Mesothelial cell of epicardium (in vitro differentiated cells): ENCODE data around the gene IGF1R. TPM values are rescaled to one million over a fixed set of nuclear protein-coding genes. Genes with fewer than 3 reads are reported as not detected.

Source experiments
- DNase-seq, 2 experiments: peaks; one replicate each; pipeline ENCODE4 v3.0.0; 2021; ENCODE audit warnings: low spot score in 2 of 2; ENCODE audit not compliant: unreplicated experiment in 2 of 2
- H3K27ac Mint-ChIP-seq: 2 replicates; pipeline ENCODE4 v1.8.0; 2021; ENCODE audit warnings: mixed read lengths
- H3K27me3 Mint-ChIP-seq: 2 replicates; pipeline ENCODE4 v1.8.0; 2021; ENCODE audit warnings: low read depth, mixed read lengths
- H3K36me3 Mint-ChIP-seq: 2 replicates; pipeline ENCODE4 v1.8.0; 2021; ENCODE audit warnings: mixed read lengths
- H3K4me1 Mint-ChIP-seq: 2 replicates; pipeline ENCODE4 v1.8.0; 2021; ENCODE audit warnings: mixed read lengths
- H3K4me3 Mint-ChIP-seq: 2 replicates; pipeline ENCODE4 v1.8.0; 2021; ENCODE audit warnings: mild to moderate bottlenecking, moderate library complexity, mixed read lengths
- H3K9me3 Mint-ChIP-seq: 2 replicates; pipeline ENCODE4 v1.8.0; 2021; ENCODE audit warnings: mixed read lengths
- CTCF ChIP-seq: fragments of 200-600 bp; sonication (generic); IDR thresholded peaks from one replicate; pipeline ENCODE4 v1.5.0; 2021; ENCODE audit warnings: antibody characterized with exemption; ENCODE audit not compliant: unreplicated experiment
- total RNA-seq: library from RNA; stranded (reverse); gene quantifications from 3 replicates; pipeline ENCODE4 v1.2.1, GENCODE V29; 2021

Gene IGF1R
- total RNA-seq, 1 donor from 2014 or later: 113 TPM

GRCh38 chr15:98938105-98938417 lies 289.7 kb downstream of the IGF1R start:
- H3K27me3 Mint-ChIP-seq: no peaks in the 10 kb centered on the region
- no peak overlapping the region for H3K4me3 Mint-ChIP-seq
- DNase-seq: no peak
- no peak for TF ChIP-seq CTCF
- H3K27ac Mint-ChIP-seq: no peak overlapping the region
- H3K4me1 Mint-ChIP-seq: peaks cover 17% of the 10 kb centered on the region
- peaks cover 62% of the 10 kb centered on the region for H3K36me3 Mint-ChIP-seq
- no peaks in the 10 kb centered on the region for H3K9me3 Mint-ChIP-seq

GRCh38 chr15:98938799-98939198 lies 290.5 kb downstream of the IGF1R start:
- no peaks in the 10 kb centered on the region for H3K9me3 Mint-ChIP-seq

GRCh38 chr15:98939311-98940080 lies 291.2 kb downstream of the IGF1R start:
- TF ChIP-seq CTCF: no peak
- H3K9me3 Mint-ChIP-seq: no peaks in the 10 kb centered on the region
- no peaks in the 10 kb centered on the region for H3K27me3 Mint-ChIP-seq
- H3K36me3 Mint-ChIP-seq: peaks cover 61% of the 10 kb centered on the region
- H3K4me1 Mint-ChIP-seq: peaks cover 28% of the 10 kb centered on the region
- no peak overlapping the region for H3K4me3 Mint-ChIP-seq
- no peak overlapping the region for H3K27ac Mint-ChIP-seq
- DNase-seq: no peak

More at GRCh38 chr15:98938799-98939198, 290.5 kb downstream of the IGF1R start:
- Mint-ChIP-seq H3K27ac (no peak overlapping the region), H3K4me1 (peaks cover 24% of the 10 kb centered on the region), H3K36me3 (peaks cover 62% of the 10 kb centered on the region), H3K27me3 (no peaks in the 10 kb centered on the region), H3K4me3 (no peak overlapping the region)
- no peak for TF ChIP-seq CTCF
- no peak for DNase-seq

- no peak overlapping the region for H3K4me3 Mint-ChIP-seq
- peaks cover 28% of the 10 kb centered on the region for H3K4me1 Mint-ChIP-seq
- peak overlapping the region; percentile 23 for H3K27ac Mint-ChIP-seq
- DNase-seq: no peak
- TF ChIP-seq CTCF: no peak
- no peaks in the 10 kb centered on the region for H3K27me3 Mint-ChIP-seq
- H3K9me3 Mint-ChIP-seq: no peaks in the 10 kb centered on the region
- H3K36me3 Mint-ChIP-seq: peaks cover 62% of the 10 kb centered on the region
These were observed 293.4 kb downstream of the IGF1R start for GRCh38 chr15:98941595-98942255.

GRCh38 chr15:98942431-98942830 lies 294.1 kb downstream of the IGF1R start:
- Mint-ChIP-seq H3K36me3 (peaks cover 56% of the 10 kb centered on the region), H3K4me3 (no peak overlapping the region), H3K4me1 (peaks cover 28% of the 10 kb centered on the region), H3K27me3 (no peaks in the 10 kb centered on the region), H3K27ac (no peak overlapping the region), H3K9me3 (no peaks in the 10 kb centered on the region)
- no peak for DNase-seq
- no peak for TF ChIP-seq CTCF
